ENCODE data around the gene TBC1D16. TPM values are rescaled to one million over a fixed set of nuclear protein-coding genes. Genes with fewer than 3 reads are reported as not detected.

TBC1D16 gene
- total RNA-seq, 1 experiment from 2014 or later, result 55.4 TPM

DNA sequence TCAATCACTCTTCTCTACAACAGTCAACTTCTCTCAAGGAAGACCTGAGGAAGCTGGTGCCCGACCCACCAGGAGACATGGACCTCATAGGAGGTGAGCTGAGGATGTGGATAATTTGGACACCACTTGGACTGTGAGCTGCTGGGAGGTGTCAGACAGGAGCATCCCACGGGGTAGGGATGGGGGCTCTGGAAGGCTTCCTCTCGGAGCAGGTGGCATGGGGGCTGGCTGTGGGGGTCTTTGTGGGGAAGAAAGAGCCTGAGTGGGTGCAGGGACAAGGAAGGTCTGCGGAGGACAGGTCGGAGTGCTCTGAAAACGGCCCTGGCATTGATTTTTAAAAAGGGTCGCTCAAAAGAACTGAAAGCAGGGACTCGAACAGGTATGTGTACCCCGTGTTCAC is 64.0 kb downstream of the TBC1D16 start:
- ChIA-PET CTCF (interaction anchor here (1.8 kb wide), 1 partner anchor 127 kb away, joined by 8 read pairs; no protein-coding TSS in a partner anchor), POLR2A (interaction anchor here (0.9 to 1.8 kb wide), 2 partner anchors 56 to 162 kb away, joined by 3 to 4 read pairs; no protein-coding TSS in a partner anchor)
- intact Hi-C loops (cut with micrococcal nuclease; ENCODE audit: unreplicated experiment), result loop anchor here (5.0 kb wide), 2 partner anchors 54 to 164 kb away; no protein-coding TSS in a partner anchor
- Mint-ChIP-seq H3K36me3 (ENCODE audit: insufficient read depth, unreplicated experiment) (peaks cover 11% of the 10 kb centered on the region), H3K4me3 (ENCODE audit: unreplicated experiment) (no peak overlapping the region), H3K27ac (ENCODE audit: unreplicated experiment) (no peak overlapping the region), H3K27me3 (ENCODE audit: insufficient read depth, unreplicated experiment) (no peaks in the 10 kb centered on the region), H3K4me1 (ENCODE audit: low read depth, unreplicated experiment) (peaks cover 7% of the 10 kb centered on the region), H3K9me3 (ENCODE audit: unreplicated experiment) (no peaks in the 10 kb centered on the region)
- no TSS peak for BruUV-seq (replicated peaks)
- Histone ChIP-seq H3K4me3 (ENCODE audit: low read depth, low read length) (no peak overlapping the region), H3K9me3 (peaks cover 4% of the 10 kb centered on the region; the same call in 1 of the 2 replicates), H3K36me3 (ENCODE audit: control insufficient read depth, insufficient read depth, low read length) (no peaks in the 10 kb centered on the region; the same call in 1 of the 2 replicates), H3K4me1 (peaks cover 6% of the 10 kb centered on the region; the same call in 1 of the 2 replicates), H3K27me3 (replicated peaks; ENCODE audit: control insufficient read depth, insufficient read depth, low read length) (no peaks in the 10 kb centered on the region)
- DNase-seq, result no peak
- TF ChIP-seq, protein P1, sequence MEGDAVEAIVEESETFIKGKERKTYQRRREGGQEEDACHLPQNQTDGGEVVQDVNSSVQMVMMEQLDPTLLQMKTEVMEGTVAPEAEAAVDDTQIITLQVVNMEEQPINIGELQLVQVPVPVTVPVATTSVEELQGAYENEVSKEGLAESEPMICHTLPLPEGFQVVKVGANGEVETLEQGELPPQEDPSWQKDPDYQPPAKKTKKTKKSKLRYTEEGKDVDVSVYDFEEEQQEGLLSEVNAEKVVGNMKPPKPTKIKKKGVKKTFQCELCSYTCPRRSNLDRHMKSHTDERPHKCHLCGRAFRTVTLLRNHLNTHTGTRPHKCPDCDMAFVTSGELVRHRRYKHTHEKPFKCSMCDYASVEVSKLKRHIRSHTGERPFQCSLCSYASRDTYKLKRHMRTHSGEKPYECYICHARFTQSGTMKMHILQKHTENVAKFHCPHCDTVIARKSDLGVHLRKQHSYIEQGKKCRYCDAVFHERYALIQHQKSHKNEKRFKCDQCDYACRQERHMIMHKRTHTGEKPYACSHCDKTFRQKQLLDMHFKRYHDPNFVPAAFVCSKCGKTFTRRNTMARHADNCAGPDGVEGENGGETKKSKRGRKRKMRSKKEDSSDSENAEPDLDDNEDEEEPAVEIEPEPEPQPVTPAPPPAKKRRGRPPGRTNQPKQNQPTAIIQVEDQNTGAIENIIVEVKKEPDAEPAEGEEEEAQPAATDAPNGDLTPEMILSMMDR (IDR thresholded peaks at IDR 0.05; ENCODE audit: insufficient read depth in 1 of 2, low read depth in 1 of 2, low read length in 1 of 2, severe bottlenecking in 1 of 2, unreplicated experiment in 1 of 2), result no peak

DNA sequence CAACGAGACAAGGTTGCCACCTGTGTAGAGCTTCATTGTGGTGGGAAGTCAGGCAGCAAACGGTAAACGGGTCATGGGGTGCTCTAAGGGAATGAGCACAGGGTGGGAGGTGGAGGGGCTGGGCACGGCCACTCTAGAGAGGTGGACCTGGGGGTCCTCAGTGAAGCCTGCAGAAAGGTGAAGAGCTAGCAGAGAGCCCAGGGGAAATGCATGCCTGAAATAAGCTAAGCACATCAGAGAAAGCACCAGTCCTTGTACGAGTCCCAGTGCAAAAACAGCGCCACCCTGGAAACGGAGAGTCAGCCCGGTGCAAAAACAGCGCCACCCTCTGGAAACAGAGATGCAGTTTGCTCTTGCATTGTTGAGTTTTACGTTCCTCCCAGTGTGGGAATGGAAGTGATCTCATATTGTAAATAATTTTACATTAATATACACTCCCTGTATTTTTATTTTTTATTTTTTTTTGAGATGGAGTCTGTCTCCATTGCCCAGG is 65.0 kb downstream of the TBC1D16 start:
- Histone ChIP-seq H3K9me3 (peaks cover 4% of the 10 kb centered on the region; the same call in 1 of the 2 replicates), H3K27me3 (replicated peaks; ENCODE audit: control insufficient read depth, insufficient read depth, low read length) (no peaks in the 10 kb centered on the region), H3K4me3 (ENCODE audit: low read depth, low read length) (no peak overlapping the region), H3K4me1 (peaks cover 6% of the 10 kb centered on the region; the same call in 1 of the 2 replicates), H3K36me3 (ENCODE audit: control insufficient read depth, insufficient read depth, low read length) (no peaks in the 10 kb centered on the region; the same call in 1 of the 2 replicates)
- Mint-ChIP-seq H3K4me3 (ENCODE audit: unreplicated experiment) (no peak overlapping the region), H3K9me3 (ENCODE audit: unreplicated experiment) (no peaks in the 10 kb centered on the region), H3K36me3 (ENCODE audit: insufficient read depth, unreplicated experiment) (peaks cover 11% of the 10 kb centered on the region), H3K4me1 (ENCODE audit: low read depth, unreplicated experiment) (peaks cover 7% of the 10 kb centered on the region), H3K27ac (ENCODE audit: unreplicated experiment) (no peak overlapping the region), H3K27me3 (ENCODE audit: insufficient read depth, unreplicated experiment) (no peaks in the 10 kb centered on the region)
- TF ChIP-seq, protein P1 (IDR thresholded peaks at IDR 0.05; ENCODE audit: insufficient read depth in 1 of 2, low read depth in 1 of 2, low read length in 1 of 2, severe bottlenecking in 1 of 2, unreplicated experiment in 1 of 2), result peak; percentile 49 to 72
- ChIA-PET POLR2A (interaction anchor here (0.5 to 1.8 kb wide), 6 partner anchors 43 to 252 kb away, joined by 3 to 9 read pairs (median 3); partner anchors contain the start of gene CBX4), CTCF (interaction anchor here (0.6 to 1.8 kb wide), 16 partner anchors 9 to 604 kb away, joined by 3 to 12 read pairs (median 4); partner anchors contain the start of genes CBX4 and GAA)
- intact Hi-C loops (cut with micrococcal nuclease; ENCODE audit: unreplicated experiment), result loop anchor here (5.0 kb wide), 2 partner anchors 53 to 163 kb away; no protein-coding TSS in a partner anchor
- BruUV-seq (replicated peaks), result no TSS peak
- DNase-seq, result peak in 1 of 2 experiments; percentile 57

DNA sequence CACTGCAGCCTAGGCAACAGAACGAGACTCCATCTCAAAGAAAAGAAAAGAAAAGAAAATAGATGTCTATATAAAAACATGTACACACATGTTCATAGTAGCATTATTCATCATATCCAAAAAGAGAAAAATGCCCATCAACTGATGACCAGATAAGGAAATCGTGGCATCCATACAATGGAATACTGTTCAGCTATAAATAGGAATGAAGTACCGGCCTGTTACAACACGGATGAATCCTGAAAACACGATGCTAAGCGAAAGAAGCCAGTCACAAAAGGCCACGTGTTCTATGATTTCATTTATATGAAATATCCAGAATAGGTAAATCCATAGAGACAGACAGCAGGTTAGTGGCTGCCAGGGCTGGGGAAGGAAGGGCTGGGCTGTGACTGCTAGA is 65.8 kb downstream of the TBC1D16 start:
- DNase-seq, result no peak
- POLR2A ChIA-PET, result interaction anchor here (0.6 to 1.8 kb wide), 3 partner anchors 54 to 251 kb away, joined by 3 to 4 read pairs (median 3); partner anchors contain the start of gene CBX4
- TF ChIP-seq, protein P1 (IDR thresholded peaks at IDR 0.05; ENCODE audit: insufficient read depth in 1 of 2, low read depth in 1 of 2, low read length in 1 of 2, severe bottlenecking in 1 of 2, unreplicated experiment in 1 of 2), result no peak
- H3K36me3 ChIP-seq (ENCODE audit: control insufficient read depth, insufficient read depth, low read length), result no peaks in the 10 kb centered on the region; the same call in 1 of the 2 replicates
- intact Hi-C loops (cut with micrococcal nuclease; ENCODE audit: unreplicated experiment), result loop anchor here (5.0 kb wide), 2 partner anchors 53 to 163 kb away; no protein-coding TSS in a partner anchor
- peaks cover 11% of the 10 kb centered on the region for H3K36me3 Mint-ChIP-seq (ENCODE audit: insufficient read depth, unreplicated experiment)
- H3K27me3 ChIP-seq (replicated peaks; ENCODE audit: control insufficient read depth, insufficient read depth, low read length), result no peaks in the 10 kb centered on the region
- BruUV-seq (replicated peaks), result no TSS peak
- H3K9me3 ChIP-seq, result peaks cover 4% of the 10 kb centered on the region; the same call in 1 of the 2 replicates
- CTCF ChIA-PET, result interaction anchor here (0.6 to 1.8 kb wide), 15 partner anchors 10 to 605 kb away, joined by 3 to 12 read pairs (median 4); partner anchors contain the start of genes CBX4 and GAA
- H3K4me3 Mint-ChIP-seq (ENCODE audit: unreplicated experiment), result no peak overlapping the region
- H3K27ac Mint-ChIP-seq (ENCODE audit: unreplicated experiment), result no peak overlapping the region
- peaks cover 6% of the 10 kb centered on the region; the same call in 1 of the 2 replicates for H3K4me1 ChIP-seq
- no peak overlapping the region for H3K4me3 ChIP-seq (ENCODE audit: low read depth, low read length)
- peaks cover 7% of the 10 kb centered on the region for H3K4me1 Mint-ChIP-seq (ENCODE audit: low read depth, unreplicated experiment)
- H3K27me3 Mint-ChIP-seq (ENCODE audit: insufficient read depth, unreplicated experiment), result no peaks in the 10 kb centered on the region
- no peaks in the 10 kb centered on the region for H3K9me3 Mint-ChIP-seq (ENCODE audit: unreplicated experiment)
